K562 (cell line): ENCODE measurements around the gene DPAGT1. TPM values are rescaled to one million over a fixed set of nuclear protein-coding genes. Genes with fewer than 3 reads are reported as not detected.
A peak's percentile ranks its signal among the peaks of the same experiment; 100 is the strongest.

ENCODE experiments used
- ATAC-seq: fragments of 200-7000 bp; cut with Tn5 transposase; 3 replicates; pipeline ENCODE4 v1.9.1; 2020; ENCODE audit warnings: moderate library complexity
- BruUV-seq: library from RNA; stranded (reverse); fragments of 400-500 nt; replicated peaks from 2 replicates; lab custom pipeline; 2021; lab: Mats Ljungman, UMichigan
- CTCF ChIA-PET: fragments of 300-600 bp; formaldehyde crosslinking; extraction: SDS; loops from one replicate; lab custom pipeline; 2021; ENCODE audit warnings: low intra/inter-chr PET ratio; lab: Yijun Ruan, JAX
- POLR2A ChIA-PET: fragments of 300-600, 350-650 bp; sonication (Branson Sonifier 250); formaldehyde crosslinking; extraction: SDS; loops from one replicate; lab custom pipeline; 2021; ENCODE audit warnings: antibody characterized with exemption, inconsistent platforms; lab: Yijun Ruan, JAX
- DNase-seq, 4 experiments: peaks; one replicate each; pipeline versions ENCODE4 v3.0.0 to v3.0.0-alpha.2; 2011 to 2018; ENCODE audit warnings: low spot score in 3 of 4, mixed read lengths in 3 of 4; ENCODE audit errors: extremely low read depth in 1 of 4
- FAIRE-seq: peaks from 2 replicates; lab custom pipeline; 2011; peaks lifted over from hg19 to GRCh38; lab: Jason Lieb, UNC
- H2AFZ ChIP-seq: 2 replicates; pipeline ENCODE4 v1.6.0; 2011; ENCODE audit warnings: low read depth, low read length, control low read depth, inconsistent platforms
- H3K27ac ChIP-seq: fragments of 200-600 bp; 3 replicates; pipeline ENCODE4 v1.8.0; 2011; ENCODE audit warnings: low read depth, mild to moderate bottlenecking, control low read depth, inconsistent platforms, low read length, moderate library complexity, mixed read lengths; ENCODE audit errors: extremely low read depth
- H3K27me3 ChIP-seq, 2 experiments: fragments of 300-600 bp in 1 of 2; 2 replicates in 1 of 2; 3 replicates in 1 of 2; pipeline versions ENCODE4 v1.6.0 to v1.8.0; 2011; ENCODE audit warnings: inconsistent platforms in 2 of 2, low read length in 2 of 2, mild to moderate bottlenecking in 1 of 2, mixed read lengths in 1 of 2, moderate library complexity in 1 of 2; ENCODE audit not compliant: control insufficient read depth in 2 of 2, insufficient read depth in 2 of 2
- H3K36me3 ChIP-seq: fragments of 300-600 bp; 3 replicates; pipeline ENCODE4 v1.8.0; 2011; ENCODE audit warnings: mild to moderate bottlenecking, low read length, inconsistent platforms; ENCODE audit not compliant: control insufficient read depth, insufficient read depth
- H3K4me1 ChIP-seq, 2 experiments: fragments of 200-600 bp in 1 of 2; replicated peaks in 1 of 2; 2 replicates in 1 of 2; 3 replicates in 1 of 2; pipeline versions ENCODE4 v1.5.1 to v1.8.0; 2011; ENCODE audit warnings: inconsistent platforms in 2 of 2, low read length in 2 of 2, mild to moderate bottlenecking in 1 of 2, mixed read lengths in 1 of 2, moderate library complexity in 1 of 2; ENCODE audit not compliant: control insufficient read depth in 2 of 2, insufficient read depth in 2 of 2
- H3K4me2 ChIP-seq: 2 replicates; pipeline ENCODE4 v1.6.1; 2011; ENCODE audit warnings: low read length, control low read depth, inconsistent platforms, mixed read lengths; ENCODE audit not compliant: insufficient read depth
- H3K4me3 ChIP-seq: fragments of 200-600 bp; sonication (generic), shearing (Covaris generic); 2 replicates; pipeline ENCODE4 v1.5.1; 2016; ENCODE audit warnings: control low read depth, inconsistent platforms
- H3K79me2 ChIP-seq: fragments of 200-600 bp; 3 replicates; pipeline ENCODE4 v1.8.0; 2011; ENCODE audit warnings: low read length, inconsistent platforms; ENCODE audit not compliant: control insufficient read depth, insufficient read depth
- H3K9ac ChIP-seq, 2 experiments: 2 replicates each; pipeline versions ENCODE4 v1.6.0 to v1.6.1; 2011; ENCODE audit warnings: low read depth in 2 of 2, low read length in 2 of 2, control low read depth in 1 of 2, inconsistent platforms in 1 of 2, mild to moderate bottlenecking in 1 of 2, mixed read lengths in 1 of 2; ENCODE audit not compliant: insufficient read depth in 1 of 2
- H3K9me1 ChIP-seq: one replicate; pipeline ENCODE4 v1.6.0; 2011; ENCODE audit warnings: inconsistent platforms, mild to moderate bottlenecking, low read length, moderate library complexity; ENCODE audit not compliant: control insufficient read depth, insufficient read depth
- H3K9me3 ChIP-seq: replicated peaks from 2 replicates; pipeline ENCODE4 v1.5.1; 2011; ENCODE audit warnings: low read depth, low read length, inconsistent platforms; ENCODE audit not compliant: control insufficient read depth, insufficient read depth
- H4K20me1 ChIP-seq: replicated peaks from 2 replicates; pipeline ENCODE4 v1.6.1; 2011; ENCODE audit warnings: low read length, inconsistent platforms, mixed read lengths; ENCODE audit not compliant: control insufficient read depth, insufficient read depth
- MAZ ChIP-seq, 2 experiments: fragments of 450-650 bp in 1 of 2; sonication (generic) in 1 of 2; formaldehyde crosslinking; IDR thresholded peaks in 1 of 2; conservative IDR thresholded peaks in 1 of 2; 2 replicates each; pipeline versions ENCODE4 v1.4.0 to v1.5.0; 2020; ENCODE audit warnings: mild to moderate bottlenecking in 1 of 2, missing genetic modification reagents in 1 of 2
- RAD21 ChIP-seq, 2 experiments: fragments of 250-450 bp in 1 of 2; fragments of 450-650 bp in 1 of 2; sonication (Bioruptor Pico) in 1 of 2; formaldehyde crosslinking in 1 of 2; IDR thresholded peaks in 1 of 2; conservative IDR thresholded peaks in 1 of 2; 2 replicates each; pipeline versions ENCODE4 v1.4.0 to v1.8.0; 2020 to 2022; ENCODE audit warnings: mild to moderate bottlenecking in 2 of 2, moderate library complexity in 1 of 2
- RCOR1 ChIP-seq, 2 experiments: IDR thresholded peaks; 2 replicates each; pipeline ENCODE4 v1.6.1; 2012; ENCODE audit warnings: low read depth in 2 of 2, low read length in 2 of 2, borderline replicate concordance in 1 of 2, improper control_type of control experiment in 1 of 2
- ZBTB7A ChIP-seq: IDR thresholded peaks from 2 replicates; pipeline ENCODE4 v1.6.1; 2011; ENCODE audit warnings: low read depth, mild to moderate bottlenecking, low read length, moderate library complexity, borderline replicate concordance; ENCODE audit not compliant: control insufficient read depth
- ZFP36 ChIP-seq: fragments of 150-350 bp; IDR thresholded peaks from 2 replicates; pipeline ENCODE4 v1.6.1; 2018; ENCODE audit warnings: low read length, low read depth; ENCODE audit not compliant: partially characterized antibody
- WGBS: fragments of 100-300 bp; shearing (Covaris generic); methylation state at CpG from one replicate; pipeline ENCODE4 v1.1.6; 2016; ENCODE audit warnings: low coverage, mixed read lengths; ENCODE audit not compliant: insufficient coverage; ENCODE audit errors: missing lambda C conversion rate; 5-methylcytosine and 5-hydroxymethylcytosine counted together
- in situ Hi-C: fragments of 300-500 bp; cut with MboI; formaldehyde crosslinking; loops from 4 replicates; pipeline ENCODE4 v1.15.0; 2018; ENCODE audit warnings: inconsistent platforms, mixed read lengths
- intact Hi-C: fragments of 100-400 bp; cut with micrococcal nuclease; formaldehyde crosslinking; loops from 2 replicates; pipeline ENCODE4 v1.14.2; 2022
- polyA plus RNA-seq, 8 experiments: library from polyadenylated mRNA; depleted of rRNA in 4 of 8; stranded (reverse) in 5 of 8; unstranded in 3 of 8; fragments of >200 nt; fragmentation: Nextera tagmentation in 2 of 8; fragmentation: Illumina TruSeq in 1 of 8; extraction: Ambion mirVana in 2 of 8; extraction: Trizol in 1 of 8; gene quantifications; 2 replicates each; pipeline versions ENCODE4 v1.2.1 to v1.2.3, GENCODE V29; 2011 to 2014; ENCODE audit warnings: inconsistent platforms in 1 of 8, missing spikeins in 1 of 8
- total RNA-seq, 7 experiments: library from RNA; depleted of rRNA in 6 of 7; stranded (reverse); fragments of >200 nt in 6 of 7; fragmentation: Illumina TruSeq in 2 of 7; extraction: Trizol in 2 of 7; gene quantifications; 2 replicates each; pipeline versions ENCODE4 v1.2.1 to v1.2.3, GENCODE V29; 2011 to 2021; ENCODE audit warnings: low replicate concordance in 1 of 7
- TF ChIP-seq, protein P1 (sequence below): fragments of 200-800 bp; sonication (Bioruptor generic); IDR thresholded peaks from 2 replicates; pipeline ENCODE4 v1.6.1; 2017; ENCODE audit warnings: missing genetic modification characterization, missing compliant biosample characterization
- TF ChIP-seq, protein P2 (sequence below), 2 experiments: fragments of 450-650 bp; formaldehyde crosslinking in 1 of 2; IDR thresholded peaks; 2 replicates each; pipeline versions ENCODE4 v1.4.0 to v1.6.1; 2014 to 2020; ENCODE audit warnings: mild to moderate bottlenecking in 2 of 2, borderline replicate concordance in 1 of 2, low read depth in 1 of 2

The DPAGT1 gene
- total and polyA plus RNA-seq, 9 of the 15 experiments (the other 6 are each of a cell fraction or from before 2014, with no cell fraction given) = 29.9 to 135 (median 85.0) TPM

DNA sequence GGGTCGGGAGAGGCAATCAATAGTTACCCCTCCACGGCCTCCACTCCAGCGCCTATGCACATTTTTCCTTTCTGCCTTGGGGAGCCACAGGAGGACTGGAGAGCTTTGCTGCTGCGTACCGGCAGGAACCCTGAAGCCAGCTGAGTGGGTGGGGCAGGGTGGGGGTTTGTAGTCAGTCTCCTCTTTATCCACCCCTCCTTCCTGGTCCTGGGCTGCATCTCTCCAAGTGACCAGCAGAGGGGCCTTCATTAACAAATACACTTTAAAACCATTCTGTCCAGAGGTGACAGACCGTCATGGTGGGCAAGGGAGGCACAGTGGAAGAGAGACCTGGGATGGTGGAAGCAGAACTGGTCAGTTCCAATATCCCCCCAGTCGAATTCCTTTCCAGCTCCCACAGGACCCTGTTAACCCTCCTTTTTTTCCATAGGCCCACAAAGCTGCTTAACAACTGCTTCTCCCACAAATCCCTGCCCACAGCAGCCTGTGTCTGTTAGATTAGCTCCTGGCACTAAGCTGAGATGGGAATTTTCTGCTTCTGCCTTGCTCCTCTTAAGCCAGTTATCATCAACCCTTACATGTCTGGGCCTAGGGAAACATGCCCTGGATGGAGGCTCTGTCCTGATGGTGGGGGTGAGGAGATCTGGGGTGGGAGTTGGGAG, 43.3 kb upstream of the DPAGT1 start:
- Histone ChIP-seq H3K27ac (no peak overlapping the region), H3K79me2 (no peaks in the 10 kb centered on the region), H3K4me1 (peaks cover 13 to 22% of the 10 kb centered on the region in 2 experiments; a peak in 4 of 5 replicates), H3K9me3 (no peaks in the 10 kb centered on the region), H3K9ac (no peak overlapping the region), H3K4me3 (no peak overlapping the region), H3K4me2 (0 out of 2 replicates have a peak overlapping the region, but pooled peaks have one; percentile 13), H3K27me3 (peaks cover 0 to 13% of the 10 kb centered on the region in 2 experiments; a peak in 2 of 5 replicates), H2AFZ (peak overlapping the region; percentile 72; the same call in 1 of the 2 replicates), H3K9me1 (no peaks in the 10 kb centered on the region), H4K20me1 (no peaks in the 10 kb centered on the region), H3K36me3 (no peaks in the 10 kb centered on the region)
- DNase-seq (peak; percentile 88 to 95 (median 95)), FAIRE-seq (peak; percentile 97), ATAC-seq (peak; percentile 95)
- in situ Hi-C loops (no loop called here), intact Hi-C loops (loop anchor here (1.0 kb wide), 1 partner anchor 52 kb away; no protein-coding TSS in a partner anchor)
- no TSS peak for BruUV-seq
- ChIA-PET CTCF (no interaction called here), POLR2A (interaction anchor here (0.9 kb wide), 1 partner anchor 98 kb away, joined by 3 read pairs; no protein-coding TSS in a partner anchor)
- WGBS = 5% methylated on average over 7 of the region's 7 CpGs
- TF ChIP-seq ZBTB7A (peak; percentile 51; the same call in 1 of the 2 replicates), RAD21 (CRISPR knock-in tag; conservative IDR thresholded peaks at IDR 0.05 in 1 of 2, IDR thresholded peaks at IDR 0.05 in 1 of 2) (peak; percentile 44 to 62), MAZ (CRISPR knock-in tag; conservative IDR thresholded peaks at IDR 0.05 in 1 of 2, IDR thresholded peaks at IDR 0.05 in 1 of 2) (peak in 1 of 2 experiments; percentile 74; a peak in 2 of 4 replicates), ZFP36 (no peak), RCOR1 (IDR thresholded peaks at IDR 0.05; ENCODE audit: borderline replicate concordance in 1 of 2, low read depth in 2 of 2, low read length in 2 of 2) (peak in 1 of 2 experiments; percentile 59; a peak in 2 of 4 replicates)
- TF ChIP-seq, protein P1, sequence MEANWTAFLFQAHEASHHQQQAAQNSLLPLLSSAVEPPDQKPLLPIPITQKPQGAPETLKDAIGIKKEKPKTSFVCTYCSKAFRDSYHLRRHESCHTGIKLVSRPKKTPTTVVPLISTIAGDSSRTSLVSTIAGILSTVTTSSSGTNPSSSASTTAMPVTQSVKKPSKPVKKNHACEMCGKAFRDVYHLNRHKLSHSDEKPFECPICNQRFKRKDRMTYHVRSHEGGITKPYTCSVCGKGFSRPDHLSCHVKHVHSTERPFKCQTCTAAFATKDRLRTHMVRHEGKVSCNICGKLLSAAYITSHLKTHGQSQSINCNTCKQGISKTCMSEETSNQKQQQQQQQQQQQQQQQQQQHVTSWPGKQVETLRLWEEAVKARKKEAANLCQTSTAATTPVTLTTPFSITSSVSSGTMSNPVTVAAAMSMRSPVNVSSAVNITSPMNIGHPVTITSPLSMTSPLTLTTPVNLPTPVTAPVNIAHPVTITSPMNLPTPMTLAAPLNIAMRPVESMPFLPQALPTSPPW (CRISPR knock-in tag) = peak; percentile 65
- TF ChIP-seq, protein P2, sequence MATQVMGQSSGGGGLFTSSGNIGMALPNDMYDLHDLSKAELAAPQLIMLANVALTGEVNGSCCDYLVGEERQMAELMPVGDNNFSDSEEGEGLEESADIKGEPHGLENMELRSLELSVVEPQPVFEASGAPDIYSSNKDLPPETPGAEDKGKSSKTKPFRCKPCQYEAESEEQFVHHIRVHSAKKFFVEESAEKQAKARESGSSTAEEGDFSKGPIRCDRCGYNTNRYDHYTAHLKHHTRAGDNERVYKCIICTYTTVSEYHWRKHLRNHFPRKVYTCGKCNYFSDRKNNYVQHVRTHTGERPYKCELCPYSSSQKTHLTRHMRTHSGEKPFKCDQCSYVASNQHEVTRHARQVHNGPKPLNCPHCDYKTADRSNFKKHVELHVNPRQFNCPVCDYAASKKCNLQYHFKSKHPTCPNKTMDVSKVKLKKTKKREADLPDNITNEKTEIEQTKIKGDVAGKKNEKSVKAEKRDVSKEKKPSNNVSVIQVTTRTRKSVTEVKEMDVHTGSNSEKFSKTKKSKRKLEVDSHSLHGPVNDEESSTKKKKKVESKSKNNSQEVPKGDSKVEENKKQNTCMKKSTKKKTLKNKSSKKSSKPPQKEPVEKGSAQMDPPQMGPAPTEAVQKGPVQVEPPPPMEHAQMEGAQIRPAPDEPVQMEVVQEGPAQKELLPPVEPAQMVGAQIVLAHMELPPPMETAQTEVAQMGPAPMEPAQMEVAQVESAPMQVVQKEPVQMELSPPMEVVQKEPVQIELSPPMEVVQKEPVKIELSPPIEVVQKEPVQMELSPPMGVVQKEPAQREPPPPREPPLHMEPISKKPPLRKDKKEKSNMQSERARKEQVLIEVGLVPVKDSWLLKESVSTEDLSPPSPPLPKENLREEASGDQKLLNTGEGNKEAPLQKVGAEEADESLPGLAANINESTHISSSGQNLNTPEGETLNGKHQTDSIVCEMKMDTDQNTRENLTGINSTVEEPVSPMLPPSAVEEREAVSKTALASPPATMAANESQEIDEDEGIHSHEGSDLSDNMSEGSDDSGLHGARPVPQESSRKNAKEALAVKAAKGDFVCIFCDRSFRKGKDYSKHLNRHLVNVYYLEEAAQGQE (IDR thresholded peaks at IDR 0.05; ENCODE audit: borderline replicate concordance) = peak; percentile 29; the same call in 1 of the 2 replicates
- TF ChIP-seq, protein P2 (CRISPR knock-in tag; IDR thresholded peaks at IDR 0.05; ENCODE audit: low read depth) = no peak
